Measurements from ENCODE around the gene SGIP1.

SGIP1 gene

GRCh38 chr1:66623812-66624211 is 89.9 kb downstream of the SGIP1 start:
- H3K4me3 ChIP-seq (ENCODE audit: severe bottlenecking), result no peak overlapping the region
- H3K4me1 ChIP-seq (ENCODE audit: insufficient read depth, poor library complexity, severe bottlenecking), result peaks cover 15% of the 10 kb centered on the region
- H3K9me3 ChIP-seq (ENCODE audit: severe bottlenecking), result no peaks in the 10 kb centered on the region
- H3K27me3 ChIP-seq (ENCODE audit: insufficient read depth, poor library complexity, severe bottlenecking), result no peaks in the 10 kb centered on the region
- TF ChIP-seq CTCF (IDR thresholded peaks at IDR 0.05; ENCODE audit: poor library complexity, severe bottlenecking), result no peak
- H3K36me3 ChIP-seq (ENCODE audit: low read depth), result no peaks in the 10 kb centered on the region
- peak overlapping the region; percentile 69 for H3K27ac ChIP-seq (ENCODE audit: poor library complexity, severe bottlenecking)
- ATAC-seq (ENCODE audit: low read depth) (0 out of 3 replicates have a peak, but pooled peaks have one; percentile 50), DNase-seq (ENCODE audit: low spot score) (no peak)

- H3K9me3 ChIP-seq (ENCODE audit: severe bottlenecking), result no peaks in the 10 kb centered on the region
- peaks cover 15% of the 10 kb centered on the region for H3K4me1 ChIP-seq (ENCODE audit: insufficient read depth, poor library complexity, severe bottlenecking)
- peak overlapping the region; percentile 69 for H3K27ac ChIP-seq (ENCODE audit: poor library complexity, severe bottlenecking)
- H3K4me3 ChIP-seq (ENCODE audit: severe bottlenecking), result no peak overlapping the region
- ATAC-seq (ENCODE audit: low read depth) (peak; percentile 96), DNase-seq (ENCODE audit: low spot score) (no peak)
- no peaks in the 10 kb centered on the region for H3K36me3 ChIP-seq (ENCODE audit: low read depth)
- no peak for TF ChIP-seq CTCF (IDR thresholded peaks at IDR 0.05; ENCODE audit: poor library complexity, severe bottlenecking)
- no peaks in the 10 kb centered on the region for H3K27me3 ChIP-seq (ENCODE audit: insufficient read depth, poor library complexity, severe bottlenecking)
Measured at GRCh38 chr1:66624412-66625060, 90.6 kb downstream of the SGIP1 start.

GRCh38 chr1:66626261-66626660 is 92.3 kb downstream of the SGIP1 start:
- H3K4me1 ChIP-seq (ENCODE audit: insufficient read depth, poor library complexity, severe bottlenecking), result peaks cover 15% of the 10 kb centered on the region
- ATAC-seq (ENCODE audit: low read depth) (no peak), DNase-seq (ENCODE audit: low spot score) (no peak)
- no peaks in the 10 kb centered on the region for H3K36me3 ChIP-seq (ENCODE audit: low read depth)
- TF ChIP-seq CTCF (IDR thresholded peaks at IDR 0.05; ENCODE audit: poor library complexity, severe bottlenecking), result no peak
- H3K9me3 ChIP-seq (ENCODE audit: severe bottlenecking), result no peaks in the 10 kb centered on the region
- no peak overlapping the region for H3K27ac ChIP-seq (ENCODE audit: poor library complexity, severe bottlenecking)
- no peaks in the 10 kb centered on the region for H3K27me3 ChIP-seq (ENCODE audit: insufficient read depth, poor library complexity, severe bottlenecking)
- H3K4me3 ChIP-seq (ENCODE audit: severe bottlenecking), result no peak overlapping the region

- DNase-seq (ENCODE audit: low spot score) (no peak), ATAC-seq (ENCODE audit: low read depth) (no peak)
- H3K27ac ChIP-seq (ENCODE audit: poor library complexity, severe bottlenecking), result no peak overlapping the region
- H3K27me3 ChIP-seq (ENCODE audit: insufficient read depth, poor library complexity, severe bottlenecking), result no peaks in the 10 kb centered on the region
- H3K4me1 ChIP-seq (ENCODE audit: insufficient read depth, poor library complexity, severe bottlenecking), result peaks cover 9% of the 10 kb centered on the region
- no peaks in the 10 kb centered on the region for H3K9me3 ChIP-seq (ENCODE audit: severe bottlenecking)
- H3K36me3 ChIP-seq (ENCODE audit: low read depth), result no peaks in the 10 kb centered on the region
- no peak overlapping the region for H3K4me3 ChIP-seq (ENCODE audit: severe bottlenecking)
- TF ChIP-seq CTCF (IDR thresholded peaks at IDR 0.05; ENCODE audit: poor library complexity, severe bottlenecking), result no peak
Measured at GRCh38 chr1:66628926-66629325, 95.0 kb downstream of the SGIP1 start.

- ATAC-seq (ENCODE audit: low read depth) (no peak), DNase-seq (ENCODE audit: low spot score) (no peak)
- Histone ChIP-seq H3K27ac (ENCODE audit: poor library complexity, severe bottlenecking) (no peak overlapping the region), H3K4me3 (ENCODE audit: severe bottlenecking) (no peak overlapping the region), H3K36me3 (ENCODE audit: low read depth) (no peaks in the 10 kb centered on the region), H3K9me3 (ENCODE audit: severe bottlenecking) (no peaks in the 10 kb centered on the region), H3K27me3 (ENCODE audit: insufficient read depth, poor library complexity, severe bottlenecking) (no peaks in the 10 kb centered on the region), H3K4me1 (ENCODE audit: insufficient read depth, poor library complexity, severe bottlenecking) (no peaks in the 10 kb centered on the region)
- no peak for TF ChIP-seq CTCF (IDR thresholded peaks at IDR 0.05; ENCODE audit: poor library complexity, severe bottlenecking)
Measured at GRCh38 chr1:66633159-66633558, 99.2 kb downstream of the SGIP1 start.
